HG02981 (cell line): ENCODE data around the gene AHCYL2.
A peak's percentile ranks its signal among the peaks of the same experiment; 100 is the strongest.
"Not testable (repeated sequence)": the region's sequence is repeated elsewhere in the genome, so short reads cannot be mapped to it uniquely, and the experiment has no call there.

Experiments
- ATAC-seq: cut with Tn5 transposase; IDR thresholded peaks from one replicate; pipeline ENCODE4 v1.9.1; 2021; ENCODE audit warnings: mild to moderate bottlenecking, moderate library complexity; ENCODE audit not compliant: unreplicated experiment

AHCYL2 gene

GRCh38 chr7:129376778-129377700 lies 152.2 kb downstream of the AHCYL2 start:
- ATAC-seq, result no peak

- ATAC-seq, result no peak
Observed at GRCh38 chr7:129381710-129382484, 157.1 kb downstream of the AHCYL2 start.

- ATAC-seq, result no peak
Observed at GRCh38 chr7:129383542-129384132, 158.8 kb downstream of the AHCYL2 start.

- ATAC-seq, result no peak
Observed at GRCh38 chr7:129385116-129385515, 160.3 kb downstream of the AHCYL2 start.

DNA sequence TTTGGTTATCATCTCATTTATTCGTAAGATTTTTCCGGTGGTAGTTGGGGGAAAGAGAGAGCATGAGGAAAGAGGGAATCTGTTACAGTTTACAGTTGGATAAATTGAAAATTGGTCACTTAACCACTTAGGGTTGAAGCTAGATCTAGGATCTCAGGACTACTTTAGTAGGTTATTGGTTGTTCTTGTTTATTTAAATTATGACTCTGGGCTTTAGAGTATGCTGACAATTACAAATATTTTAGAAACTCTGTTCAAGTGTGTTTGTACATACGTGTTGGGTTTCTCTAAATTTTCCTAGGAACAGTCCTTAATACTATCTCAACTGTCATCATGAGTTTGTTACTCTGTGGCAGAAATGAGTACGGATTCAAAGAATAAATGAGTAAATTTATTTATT lies 160.8 kb downstream of the AHCYL2 start:
- ATAC-seq, result no peak

DNA sequence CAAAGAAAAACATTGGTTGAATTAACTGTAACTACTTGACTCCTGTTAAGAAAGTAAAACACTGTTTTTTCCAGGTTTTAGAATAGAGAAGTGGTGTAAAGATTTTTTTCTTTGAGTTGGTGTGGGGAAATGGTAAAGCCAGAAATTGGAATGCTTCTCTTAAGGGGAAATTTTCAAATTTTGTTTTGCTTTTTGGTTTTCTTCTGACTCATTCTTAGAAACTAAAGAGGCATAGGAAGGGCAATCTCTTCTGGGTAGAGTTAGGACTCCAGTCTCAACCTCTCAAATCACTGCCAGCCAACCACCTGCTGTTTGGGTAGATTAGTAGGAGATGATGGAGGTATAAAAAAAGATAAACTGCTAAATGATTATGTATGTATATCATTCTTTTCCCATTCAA lies 161.7 kb downstream of the AHCYL2 start:
- no peak for ATAC-seq

DNA sequence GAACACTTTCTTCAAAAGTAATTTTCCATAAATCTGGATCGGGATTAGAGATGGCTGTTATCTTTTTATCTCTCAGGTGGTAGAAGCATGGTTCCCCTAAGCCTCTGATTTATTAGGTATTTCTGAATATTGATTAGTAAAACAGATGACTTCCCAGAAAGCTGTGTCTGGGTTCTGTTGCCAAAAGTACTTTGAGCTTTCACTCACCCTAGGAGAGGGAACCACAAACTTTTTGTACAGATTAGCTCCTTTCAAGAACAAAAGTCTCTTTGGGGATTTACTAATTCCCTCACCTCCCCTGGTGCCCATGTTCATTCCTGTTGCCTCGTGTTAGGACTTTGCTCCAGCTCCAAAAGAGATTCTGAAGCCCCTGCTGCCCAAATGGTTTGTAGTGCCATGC lies 162.7 kb downstream of the AHCYL2 start:
- no peak for ATAC-seq

DNA sequence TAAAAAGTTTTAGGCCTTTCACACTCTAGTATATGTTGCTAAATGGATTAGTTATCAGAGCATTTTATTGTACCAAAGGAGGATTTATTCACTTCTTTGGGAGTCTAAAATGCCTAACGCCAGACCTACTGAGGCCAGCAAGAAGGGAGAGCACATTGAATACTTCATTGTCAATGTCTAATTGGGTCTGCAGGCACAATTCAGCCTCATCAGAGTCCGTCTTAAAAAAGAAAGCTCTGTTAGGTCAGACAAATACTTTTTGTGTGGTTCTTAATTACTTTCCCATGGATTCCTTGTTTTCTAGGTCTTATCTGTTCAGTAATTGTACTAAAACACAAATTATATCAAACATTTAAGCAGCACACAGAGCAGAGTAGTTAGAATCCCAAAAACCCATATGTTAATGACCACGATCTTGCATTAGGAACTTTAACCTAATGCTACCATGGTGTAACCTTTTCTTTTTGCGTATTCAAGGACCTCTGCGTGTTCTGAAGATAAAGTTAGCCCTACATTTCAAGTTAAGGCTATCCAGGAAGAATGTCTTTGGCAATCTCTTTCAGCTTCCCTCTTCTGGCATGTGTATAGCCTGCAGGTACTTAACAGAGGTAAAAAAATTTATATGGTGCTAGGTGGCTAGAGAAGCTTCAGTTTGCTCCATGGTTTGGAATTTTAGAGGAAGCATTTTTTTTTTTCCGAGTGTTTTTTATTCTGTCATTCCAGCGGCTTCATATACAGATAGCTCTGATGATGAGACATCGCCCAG lies 163.7 kb downstream of the AHCYL2 start:
- no peak for ATAC-seq

DNA sequence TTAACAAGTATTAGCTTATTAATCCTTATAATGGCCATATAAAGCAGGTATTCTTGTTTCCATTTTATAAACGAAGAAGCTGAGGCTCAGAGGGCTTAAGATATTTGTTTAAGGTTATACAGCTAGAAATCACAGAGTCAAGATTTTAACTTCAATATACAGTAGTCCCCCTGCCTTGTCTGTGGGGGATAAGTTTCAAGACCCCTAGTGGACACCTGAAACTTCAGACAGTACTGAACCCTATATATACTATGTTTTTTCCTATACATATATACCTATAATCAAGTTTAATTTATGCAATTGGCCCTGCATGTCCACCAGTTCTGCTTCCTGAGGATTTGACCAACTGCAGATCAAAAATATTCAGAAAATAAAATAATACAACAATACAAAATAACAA lies 165.0 kb downstream of the AHCYL2 start:
- ATAC-seq, result no peak

DNA sequence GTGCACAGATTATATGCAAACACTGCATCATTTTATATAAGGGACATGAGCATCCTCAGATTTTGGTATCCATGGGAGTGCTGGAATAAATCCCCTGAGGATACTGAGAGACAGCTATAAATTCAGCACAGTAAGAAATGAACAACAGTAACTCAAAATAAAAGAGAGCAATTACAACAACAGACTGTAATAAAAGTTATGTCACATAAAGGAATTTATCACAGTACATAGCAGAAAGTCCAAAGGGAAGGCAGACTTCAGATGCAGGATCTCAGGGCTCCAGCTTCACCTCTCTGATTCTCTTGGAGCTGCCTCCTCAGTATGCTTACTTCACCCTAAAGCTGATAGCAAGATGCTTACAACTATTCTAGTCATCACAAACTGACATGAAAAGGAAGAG lies 165.5 kb downstream of the AHCYL2 start:
- ATAC-seq, result no peak

DNA sequence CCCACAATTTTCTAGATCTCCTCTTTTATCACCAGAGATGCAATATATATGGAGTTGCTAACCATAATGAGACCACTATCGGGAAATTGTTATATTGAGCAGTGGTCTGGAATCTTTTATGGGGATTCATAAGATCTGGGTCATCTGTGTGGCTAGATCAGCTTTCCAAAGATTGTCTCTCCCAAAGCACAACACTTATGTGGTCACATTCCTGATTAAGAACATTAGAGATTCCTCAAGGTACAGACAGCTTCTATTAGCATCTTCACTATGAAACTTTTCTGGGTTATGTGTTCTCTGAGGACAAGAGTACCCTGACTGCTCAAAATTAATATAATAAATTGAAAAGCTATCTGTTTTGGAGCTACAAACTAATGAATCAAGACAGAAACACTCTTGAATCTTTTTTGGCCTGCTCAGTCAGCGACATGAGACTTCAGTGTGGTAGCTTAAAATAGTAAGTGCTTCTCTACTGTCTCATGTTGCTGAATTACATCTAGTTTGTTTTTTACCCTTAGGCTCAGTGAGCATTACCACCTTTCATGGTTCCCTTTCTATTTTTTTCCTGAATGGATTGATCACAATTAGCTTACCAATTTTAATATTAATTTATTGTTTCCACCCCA lies 166.8 kb downstream of the AHCYL2 start:
- ATAC-seq, result no peak

GRCh38 chr7:129393255-129393654 lies 168.4 kb downstream of the AHCYL2 start:
- no peak for ATAC-seq

GRCh38 chr7:129394101-129394500 lies 169.3 kb downstream of the AHCYL2 start:
- ATAC-seq, result no peak

DNA sequence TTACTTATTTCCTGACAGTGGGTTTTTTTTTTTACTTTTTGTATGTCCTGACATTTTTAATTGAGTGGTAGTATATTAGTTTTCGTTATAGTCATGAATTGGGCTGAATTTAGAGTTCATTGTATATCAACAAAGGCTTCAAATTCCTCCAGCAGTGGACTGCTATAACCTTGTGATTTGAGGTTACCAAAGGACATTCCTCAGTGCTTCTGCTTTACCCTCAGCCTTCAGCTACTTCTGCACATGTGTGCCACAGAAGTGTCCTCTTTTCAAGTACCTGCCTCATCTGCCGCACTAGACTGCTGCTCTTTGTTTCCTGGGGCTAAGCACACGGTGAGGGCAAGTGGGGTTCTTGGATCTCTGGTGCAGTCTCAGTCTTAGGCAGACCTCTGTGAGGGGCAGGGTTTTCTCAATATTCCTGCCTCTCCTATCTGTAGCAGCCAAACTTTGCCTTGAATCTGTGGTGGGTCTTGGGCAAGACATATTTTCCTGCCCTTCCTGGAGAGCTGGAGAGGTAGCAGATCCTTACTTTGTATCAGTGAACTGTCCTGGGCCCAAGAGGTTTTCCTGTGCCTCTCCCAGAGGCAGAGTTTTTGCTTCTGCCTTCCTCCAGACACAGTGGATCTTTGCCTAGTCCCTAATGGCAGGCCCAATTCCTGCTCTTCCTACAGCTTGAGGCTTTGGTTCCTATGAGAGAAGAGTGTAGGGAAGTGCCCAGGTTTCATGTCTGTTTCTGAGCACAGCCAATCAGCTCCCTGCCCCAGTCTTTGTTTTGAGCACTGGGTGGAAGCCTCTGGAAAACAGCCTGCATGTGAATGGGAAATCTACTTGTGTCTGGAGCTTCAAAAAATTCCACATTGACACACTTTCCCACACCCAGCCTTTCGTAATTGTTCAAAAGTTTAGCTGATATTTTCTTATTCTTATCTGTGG lies 170.4 kb downstream of the AHCYL2 start:
- ATAC-seq, result no peak

- no peak for ATAC-seq
Observed at GRCh38 chr7:129401228-129401966, 176.6 kb downstream of the AHCYL2 start.

DNA sequence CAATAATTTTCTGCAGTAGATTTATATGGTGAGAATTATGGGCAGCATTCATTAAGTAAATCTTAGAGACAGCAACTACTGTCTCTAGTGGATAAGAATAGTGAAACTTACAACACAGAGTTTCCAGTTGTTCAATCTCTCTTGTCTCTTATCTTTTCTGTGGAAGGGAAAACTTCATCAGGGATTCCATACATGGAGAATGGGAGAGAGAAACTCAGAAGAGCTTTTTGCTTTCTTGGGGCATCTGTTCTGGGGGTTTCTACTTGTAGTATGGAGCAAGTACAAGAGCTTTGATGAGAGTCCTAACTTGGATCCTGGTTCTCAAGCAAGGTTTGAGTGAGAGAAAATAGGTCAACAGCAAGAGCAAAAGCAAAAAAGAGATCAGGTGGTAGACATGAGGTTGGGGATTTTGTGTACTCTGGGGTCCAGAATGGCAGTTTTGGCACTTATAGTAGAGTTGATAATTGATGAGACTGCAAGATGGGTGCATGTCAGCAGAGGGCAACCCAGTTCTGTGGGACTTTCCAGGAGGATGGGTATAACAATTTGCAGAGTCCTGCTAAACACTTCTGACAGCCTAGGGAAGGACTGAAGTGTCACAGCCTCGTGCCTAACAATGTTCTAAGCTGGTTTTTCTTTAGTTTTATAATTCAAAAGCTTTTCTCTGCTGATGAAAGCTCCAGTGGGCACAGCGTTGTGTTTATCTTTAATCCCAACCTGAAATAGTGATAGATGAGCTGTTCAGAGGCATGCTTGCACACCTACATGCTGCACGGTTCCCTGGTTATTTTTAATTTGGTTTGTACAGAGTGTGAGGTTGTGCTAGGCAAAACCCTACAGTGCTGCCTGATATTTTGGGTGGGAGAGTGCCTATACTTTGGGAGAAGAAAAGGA lies 177.4 kb downstream of the AHCYL2 start:
- ATAC-seq, result peak; percentile 67

DNA sequence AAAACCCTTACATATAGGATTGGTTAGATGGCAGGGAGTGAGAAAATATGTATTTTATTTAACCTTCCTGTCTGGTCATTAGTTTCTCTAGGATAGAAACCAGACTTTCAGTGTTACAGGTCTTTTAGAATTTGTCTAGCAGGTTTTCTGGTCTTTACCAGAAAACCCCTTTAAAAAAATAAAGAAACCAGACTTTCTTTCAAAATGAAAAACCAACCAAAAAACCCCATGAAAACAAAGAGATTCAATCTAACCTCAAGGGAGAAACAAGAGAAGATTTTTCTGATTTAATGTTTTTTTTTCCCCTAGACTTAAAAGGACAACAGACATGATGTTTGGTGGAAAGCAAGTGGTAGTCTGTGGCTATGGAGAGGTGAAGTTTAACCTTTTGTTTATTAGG lies 180.7 kb downstream of the AHCYL2 start:
- ATAC-seq, result no peak

DNA sequence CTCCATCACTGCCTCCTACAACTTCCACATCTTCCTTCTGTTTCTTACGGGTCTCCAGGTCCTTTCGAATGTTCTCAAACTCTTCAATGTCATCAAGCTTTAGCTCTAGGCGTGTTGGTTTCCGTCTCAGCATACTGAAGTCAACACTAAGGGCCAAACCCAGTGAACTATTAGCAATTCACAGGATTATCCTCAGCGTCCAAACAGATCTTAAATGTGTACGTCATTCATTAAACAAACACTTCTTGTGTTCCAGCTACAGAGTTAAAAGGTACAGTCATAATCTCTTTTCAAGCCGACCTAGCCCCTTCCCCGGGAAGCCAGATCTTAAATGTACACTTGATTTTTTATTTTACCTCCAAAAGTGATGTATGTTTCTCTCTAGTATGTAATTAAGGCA lies 185.4 kb downstream of the AHCYL2 start:
- not testable (repeated sequence) for ATAC-seq
